Activated CD8-positive, alpha-beta memory T cell treated with anti-CD3 and anti-CD28 coated beads, Interleukin-2, amount 50 U/mL, for 4 hours (primary cell): ENCODE data around the gene SLC10A4.

Experiments used
- DNase-seq: peaks from one replicate; pipeline ENCODE4 v3.0.0-alpha.2; 2020

Gene SLC10A4

DNA sequence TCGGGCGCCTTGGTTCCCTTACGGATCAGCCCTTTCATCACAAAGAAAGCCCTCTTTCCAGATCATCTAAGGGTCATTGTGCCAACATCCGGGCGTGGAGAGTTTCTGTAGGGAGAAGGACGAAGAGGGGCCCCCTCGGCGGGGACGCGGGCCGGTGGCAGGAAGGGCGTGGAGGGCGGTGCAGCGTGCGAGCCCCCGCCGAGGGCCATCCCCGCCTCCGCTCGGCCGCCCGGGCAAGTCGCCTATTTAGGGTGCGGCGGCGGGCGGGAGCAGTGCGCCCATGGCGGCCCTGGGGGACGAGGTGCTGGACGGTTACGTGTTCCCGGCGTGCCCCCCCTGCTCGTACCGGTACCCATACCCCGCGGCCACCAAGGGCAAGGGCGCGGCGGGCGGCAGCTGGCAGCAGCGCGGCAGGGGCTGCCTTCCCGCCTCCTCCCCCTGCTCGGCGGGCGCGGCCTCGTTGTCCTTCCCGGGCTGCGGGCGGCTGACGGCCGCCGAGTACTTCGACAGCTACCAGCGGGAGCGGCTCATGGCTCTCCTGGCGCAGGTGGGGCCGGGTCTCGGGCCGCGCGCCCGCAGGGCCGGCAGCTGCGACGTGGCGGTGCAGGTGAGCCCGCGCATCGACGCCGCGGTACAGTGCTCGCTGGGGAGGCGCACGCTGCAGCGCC, 7.0 kb downstream of the SLC10A4 start, which contains the start of gene ZAR1:
Gene ZAR1 (plus strand): TSS at position 241 of the 668 bp plus-strand sequence. CDS start 40 bp downstream, at position 281.
- peak; percentile 15 for DNase-seq

DNA sequence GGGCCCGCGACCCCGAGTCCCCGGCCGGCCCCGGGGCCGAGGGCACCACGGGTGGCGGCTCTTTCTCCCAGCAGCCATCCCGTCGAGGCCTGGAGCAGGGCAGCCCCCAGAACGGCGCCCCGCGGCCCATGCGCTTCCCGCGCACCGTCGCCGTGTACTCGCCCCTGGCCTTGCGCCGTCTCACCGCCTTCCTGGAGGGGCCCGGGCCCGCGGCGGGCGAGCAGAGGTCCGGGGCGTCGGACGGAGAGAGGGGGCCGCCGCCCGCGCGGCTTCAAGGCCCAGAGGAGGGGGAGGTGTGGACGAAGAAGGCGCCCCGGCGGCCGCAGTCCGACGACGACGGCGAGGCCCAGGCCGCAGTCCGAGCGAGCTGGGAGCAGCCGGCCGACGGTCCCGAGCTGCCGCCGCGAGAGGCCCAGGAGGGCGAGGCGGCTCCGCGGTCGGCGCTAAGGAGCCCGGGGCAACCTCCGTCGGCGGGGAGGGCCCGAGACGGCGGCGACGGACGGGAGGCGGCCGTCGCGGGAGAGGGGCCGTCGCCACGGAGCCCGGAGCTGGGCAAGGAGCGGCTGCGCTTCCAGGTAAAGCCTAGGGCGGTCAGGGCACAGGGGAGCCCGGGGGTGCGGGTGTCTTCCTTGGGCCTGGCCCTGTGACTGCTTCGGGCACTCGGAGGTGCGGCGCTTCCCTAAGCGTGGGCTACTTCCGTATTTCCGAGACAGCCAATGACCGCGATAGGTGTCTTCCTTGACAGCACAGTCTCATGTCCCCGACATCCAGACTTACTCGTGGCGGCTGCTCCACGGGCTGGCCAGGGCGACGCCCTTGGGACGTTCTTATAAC, 7.8 kb downstream of the SLC10A4 start:
- no peak for DNase-seq

DNA sequence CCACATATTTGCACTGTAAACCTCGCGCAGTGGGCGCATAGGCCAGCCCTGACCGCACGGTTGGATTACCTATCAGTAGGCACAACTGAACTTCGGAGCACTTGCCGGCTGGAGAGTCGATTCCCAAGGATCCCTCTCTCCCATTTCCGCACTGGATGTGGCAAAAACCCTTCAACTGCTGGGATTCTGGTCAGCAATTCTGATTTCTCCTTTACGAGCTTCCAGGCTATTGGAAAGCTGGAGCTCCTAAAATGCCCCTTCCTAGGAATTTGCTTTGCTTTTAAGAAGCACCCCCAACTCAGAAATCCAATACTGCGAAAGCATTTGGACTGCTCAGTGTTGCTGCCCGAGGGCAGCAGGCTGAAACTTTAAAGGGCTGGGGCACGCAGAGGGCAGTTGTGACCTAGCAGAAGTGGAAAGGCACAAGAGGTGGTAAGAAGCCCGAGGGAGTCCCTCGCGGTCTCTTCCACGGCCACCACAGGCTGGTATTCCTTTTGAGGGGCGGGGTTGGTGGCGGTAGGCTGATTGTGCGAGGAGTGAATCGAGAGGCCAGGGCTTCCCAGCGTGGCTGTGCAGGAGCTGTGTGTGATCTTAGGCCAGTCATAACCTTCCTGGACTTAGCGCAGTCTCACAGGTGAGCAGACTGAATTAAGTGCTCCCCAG, 8.5 kb downstream of the SLC10A4 start:
- DNase-seq: no peak

DNA sequence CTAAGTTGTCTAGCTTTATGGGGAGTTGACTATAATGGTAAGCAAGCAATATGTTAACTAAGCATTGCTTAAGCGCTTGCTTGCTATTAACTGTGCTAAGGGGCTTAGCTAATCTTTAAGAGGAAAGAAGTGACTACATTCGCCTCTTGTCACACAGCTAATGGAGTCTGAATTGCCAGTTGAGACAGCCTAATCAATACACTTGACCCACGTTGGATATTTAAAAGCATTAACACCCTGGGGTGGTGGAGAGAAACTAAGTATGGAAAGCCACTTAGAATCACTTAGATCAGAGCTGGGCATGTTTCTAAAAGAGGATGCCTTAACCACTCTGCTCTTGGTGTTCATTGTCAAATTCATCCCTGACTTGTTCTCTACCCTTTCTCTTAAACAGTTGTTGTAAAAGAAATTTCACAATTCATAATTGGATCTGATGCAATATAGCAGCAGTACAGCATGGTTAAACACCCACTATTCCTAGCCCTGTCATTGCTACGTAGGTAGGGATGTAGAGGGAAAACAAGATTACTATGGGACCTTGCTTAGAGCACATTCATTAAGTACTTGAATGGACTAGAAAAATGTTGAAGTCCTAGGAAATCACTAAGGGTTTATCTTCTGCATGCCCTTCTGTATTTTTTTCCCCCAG, 10.4 kb downstream of the SLC10A4 start:
- no peak for DNase-seq

DNA sequence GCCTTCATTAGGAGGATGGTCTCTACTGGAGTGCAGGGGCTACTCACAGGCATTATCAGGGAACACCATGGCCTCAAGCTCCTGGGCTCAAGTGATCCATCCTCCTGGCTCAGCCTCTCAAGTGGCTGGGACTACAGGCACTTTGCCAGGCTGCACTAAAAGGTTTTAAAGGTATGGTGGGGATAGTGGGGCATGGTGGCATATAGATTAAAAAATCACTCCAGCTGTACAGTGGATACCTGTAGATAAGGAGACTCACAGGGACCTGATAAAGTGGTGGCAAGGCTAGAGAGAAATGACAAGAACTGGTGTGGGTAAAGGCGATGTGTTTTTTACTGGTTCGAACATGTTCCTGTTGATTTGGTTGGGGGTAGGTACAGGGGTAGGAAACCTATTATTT, 12.8 kb downstream of the SLC10A4 start:
- DNase-seq: no peak

DNA sequence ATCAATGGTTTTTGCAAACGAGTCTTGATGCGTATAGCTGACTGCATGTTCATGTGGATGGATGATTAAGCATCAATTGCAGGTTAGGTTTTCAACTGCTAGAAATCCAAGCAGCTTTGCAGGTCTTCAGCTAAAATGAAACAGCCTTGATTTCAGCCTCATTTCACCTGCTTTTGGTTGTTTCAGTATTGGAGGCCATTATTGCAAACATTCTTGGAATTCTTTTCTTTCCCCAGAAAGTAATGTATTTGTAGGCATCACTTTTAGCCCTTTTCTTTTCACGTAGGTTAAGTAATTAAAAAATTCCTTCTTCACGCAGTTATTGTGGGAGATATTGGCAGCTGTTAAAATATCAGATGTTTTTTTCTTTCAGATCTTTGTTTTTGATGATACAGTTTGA, 15.8 kb downstream of the SLC10A4 start:
- no peak for DNase-seq

DNA sequence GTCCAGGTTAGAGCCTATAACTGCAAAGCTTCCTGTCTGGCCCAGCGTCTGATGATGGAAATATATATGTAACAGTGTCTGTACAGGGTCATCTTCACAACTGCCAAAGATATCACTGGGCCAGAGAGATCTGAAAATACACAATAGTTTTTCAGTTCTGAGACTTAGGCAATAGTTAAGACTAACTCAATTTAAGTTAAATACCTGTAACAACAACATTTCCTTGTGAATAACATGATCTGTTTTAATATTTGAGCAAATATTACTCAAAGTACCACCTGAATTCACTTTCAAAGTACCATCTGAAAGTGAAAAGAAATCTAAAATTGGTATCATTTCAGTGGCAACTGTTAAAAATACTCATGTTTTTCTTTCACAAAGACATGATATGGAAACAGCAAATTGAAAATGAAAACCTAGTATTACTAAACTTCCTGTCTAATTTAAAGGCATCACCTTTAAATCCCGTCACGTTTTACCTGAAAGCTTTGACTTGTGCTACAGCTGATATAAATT, 16.5 kb downstream of the SLC10A4 start:
- DNase-seq: no peak

DNA sequence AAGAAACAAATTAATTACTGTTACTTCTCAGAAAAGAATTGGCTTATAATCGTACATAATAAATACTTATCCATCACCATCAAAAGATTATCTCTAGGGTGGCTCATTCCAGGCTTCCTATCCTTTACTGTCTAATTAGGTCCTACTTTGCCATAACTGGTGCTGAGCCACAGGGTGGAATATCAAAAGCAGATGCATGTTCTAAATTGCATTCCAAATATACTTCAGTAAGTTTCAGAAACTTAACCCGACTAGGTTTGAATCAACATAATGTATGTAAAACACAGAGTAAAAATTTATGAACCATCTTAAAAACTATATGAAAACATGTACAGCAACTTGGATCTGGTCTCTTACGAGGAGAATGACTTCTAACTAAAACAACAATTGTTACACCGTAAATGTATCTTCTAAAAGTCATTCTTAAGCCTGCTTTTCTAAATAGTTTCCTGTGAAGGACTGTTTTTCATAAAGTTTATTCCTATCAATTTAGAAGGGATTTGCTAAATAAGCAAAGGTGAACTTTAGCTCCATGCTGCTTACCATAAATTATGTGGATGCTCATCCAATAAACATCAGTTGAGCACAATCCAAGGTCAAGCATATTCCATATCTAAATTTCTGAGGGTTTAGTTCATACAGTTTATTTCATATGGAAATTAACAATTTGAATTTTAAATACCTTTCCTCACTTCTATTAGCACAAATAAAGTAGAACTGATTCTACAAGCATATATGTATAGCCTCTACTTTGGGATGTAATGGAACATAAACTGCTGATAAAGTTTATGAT, 20.3 kb downstream of the SLC10A4 start:
- no peak for DNase-seq

DNA sequence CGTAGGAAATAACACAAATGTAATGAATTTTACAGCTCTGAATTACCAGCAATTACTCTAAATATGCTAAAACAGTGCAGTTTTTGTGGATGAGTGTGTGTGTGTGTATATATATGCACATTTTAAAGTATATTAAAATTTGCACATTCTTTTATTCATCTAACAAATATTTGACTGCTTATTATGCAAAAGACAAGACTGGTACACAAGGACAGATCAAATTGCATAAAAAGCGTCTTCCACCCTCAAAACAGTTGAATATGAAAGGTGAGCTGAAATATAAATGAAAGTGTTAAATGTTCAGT, 20.8 kb downstream of the SLC10A4 start:
- no peak for DNase-seq

DNA sequence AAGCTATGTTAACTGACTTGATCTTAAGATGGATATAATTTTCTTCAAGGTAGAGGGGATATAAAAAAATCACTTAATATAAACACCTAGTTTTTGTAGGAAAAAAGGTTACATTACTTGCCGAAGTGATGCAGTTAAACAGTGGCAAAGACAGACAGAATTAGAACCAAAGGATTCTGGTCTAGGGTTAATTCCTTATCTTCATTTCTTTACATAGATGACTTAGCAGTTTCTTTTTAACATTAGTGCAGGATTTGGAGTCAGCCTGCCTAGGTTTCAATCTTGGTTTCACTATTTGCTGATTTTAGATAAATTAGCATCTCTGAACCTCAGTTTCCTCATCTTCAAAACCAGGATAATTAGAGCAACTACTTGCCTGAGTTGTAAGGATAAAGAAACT, 21.2 kb downstream of the SLC10A4 start:
- no peak for DNase-seq

DNA sequence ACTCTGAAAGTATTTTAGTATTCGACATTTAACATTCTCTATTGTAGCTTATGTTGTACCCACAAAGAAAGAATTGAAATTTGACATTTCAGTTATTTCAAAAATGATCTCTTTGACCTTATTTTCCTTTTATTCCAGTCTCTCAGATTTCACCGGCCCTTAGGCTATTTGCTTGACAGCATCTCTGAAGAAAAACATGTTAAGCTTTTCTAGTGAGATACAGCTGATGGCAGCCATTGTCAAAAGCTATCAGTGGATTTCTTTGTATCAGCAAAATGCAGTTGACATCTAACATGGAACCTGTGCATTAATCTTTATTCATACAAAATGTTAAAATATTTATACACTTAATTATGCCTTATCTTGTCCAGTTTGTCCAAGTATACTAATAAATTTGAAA, 23.6 kb downstream of the SLC10A4 start:
- DNase-seq: no peak

DNA sequence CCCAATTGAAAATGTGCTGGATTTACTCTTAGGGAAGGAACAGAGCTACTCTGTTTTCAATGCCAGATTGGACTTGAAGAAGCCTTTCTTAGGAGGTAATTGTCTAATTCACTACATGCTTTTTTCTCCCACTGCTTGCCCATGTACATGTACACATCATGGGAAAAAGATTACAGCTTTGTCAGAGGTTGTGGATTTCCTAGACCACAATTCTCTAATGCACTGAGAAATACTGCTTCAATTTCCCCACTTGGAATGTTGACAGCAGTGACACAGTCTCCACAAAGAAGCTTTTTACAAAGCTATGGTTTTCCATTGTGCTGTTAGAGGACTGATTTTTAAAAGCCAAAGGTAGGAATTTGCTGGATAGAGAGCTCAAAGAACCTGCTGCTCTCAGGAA, 26.4 kb downstream of the SLC10A4 start:
- no peak for DNase-seq

DNA sequence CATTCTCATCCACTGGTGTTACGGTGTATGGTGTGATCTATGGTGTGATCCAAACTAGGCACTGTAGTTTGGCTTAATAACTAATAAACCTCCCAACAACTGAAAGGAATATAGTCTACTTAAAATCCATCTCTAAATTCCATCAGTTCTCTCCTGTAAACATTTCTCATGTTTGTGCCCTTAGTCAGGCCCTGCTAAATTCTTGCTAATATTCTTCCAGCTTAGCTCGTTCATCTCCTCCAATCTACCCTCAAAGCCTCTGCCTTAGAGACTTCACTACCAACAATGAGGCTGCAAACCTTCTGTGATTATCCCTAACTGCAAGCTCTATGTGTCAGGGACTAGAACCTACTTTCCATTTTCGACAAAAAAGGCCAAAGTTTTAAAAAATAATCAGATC, 35.0 kb downstream of the SLC10A4 start:
- no peak for DNase-seq

DNA sequence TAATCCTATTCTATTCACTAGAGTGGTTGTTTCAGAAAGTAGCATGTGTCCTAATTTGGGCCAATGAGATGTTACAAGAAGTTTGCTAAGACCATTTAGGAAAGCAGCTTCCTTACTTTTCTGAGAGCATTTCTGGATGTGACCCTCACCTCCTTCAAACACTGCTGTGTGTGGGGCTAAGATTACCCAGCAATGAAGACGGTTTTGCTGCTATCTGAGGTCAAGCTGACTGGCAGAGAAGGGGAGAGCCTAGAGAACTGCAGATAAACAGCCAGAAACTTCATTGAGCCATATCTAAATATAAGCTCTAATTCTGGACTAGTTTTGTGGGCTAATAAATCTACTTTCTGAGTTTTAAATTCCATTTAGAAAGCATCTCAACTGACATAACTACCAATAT, 43.3 kb downstream of the SLC10A4 start:
- no peak for DNase-seq

DNA sequence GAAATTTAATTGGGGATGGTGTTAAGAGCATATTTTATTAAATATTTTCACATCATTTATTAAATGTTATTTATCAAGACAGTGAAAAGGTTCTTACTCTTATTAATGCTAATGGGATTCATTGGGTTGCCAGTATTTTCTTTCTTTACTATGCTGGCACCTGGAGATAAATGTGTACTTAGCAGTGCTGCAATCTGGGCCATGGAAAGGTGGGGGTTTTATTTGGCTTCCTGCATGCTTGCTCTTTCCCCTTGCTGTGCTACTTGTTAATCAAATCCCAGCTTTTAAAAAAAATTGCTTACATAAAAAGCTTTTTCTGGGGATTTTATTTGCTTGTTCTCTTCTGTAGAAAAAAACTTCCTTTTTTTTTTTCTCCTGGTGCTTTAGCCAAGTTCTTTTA, 55.2 kb downstream of the SLC10A4 start:
- DNase-seq: no peak
